SK-N-SH (cell line): Measurements from ENCODE around the gene CLDN18. TPM values are rescaled to one million over a fixed set of nuclear protein-coding genes. Genes with fewer than 3 reads are reported as not detected.

Experiments used
- CTCF ChIA-PET: fragments of 300-600, 350-600 bp; formaldehyde crosslinking; extraction: SDS; loops from one replicate; lab custom pipeline; 2021; lab: Yijun Ruan, JAX
- POLR2A ChIA-PET: fragments of 350-600 bp; sonication (Branson Sonifier 250); formaldehyde crosslinking; extraction: SDS; loops from one replicate; lab custom pipeline; 2020; ENCODE audit warnings: antibody characterized with exemption, inconsistent platforms; lab: Yijun Ruan, JAX
- DNase-seq: peaks from one replicate; pipeline ENCODE4 v3.0.0; 2012
- H2AFZ ChIP-seq: fragments of 200-600 bp; sonication (generic); 2 replicates; pipeline ENCODE4 v1.8.1; 2016; ENCODE audit warnings: antibody characterized with exemption, mild to moderate bottlenecking, low read depth
- H3F3A ChIP-seq: fragments of 200-600 bp; sonication (generic); replicated peaks from 2 replicates; pipeline ENCODE3; 2016; ENCODE audit warnings: antibody characterized with exemption, mild to moderate bottlenecking; ENCODE audit not compliant: insufficient read depth
- H3K27ac ChIP-seq, 2 experiments: fragments of 200-500 bp in 1 of 2; fragments of 200-600 bp in 1 of 2; sonication (Bioruptor generic) in 1 of 2; sonication (generic), shearing (Covaris generic) in 1 of 2; 2 replicates each; pipeline versions ENCODE4 v1.5.1 to v1.6.1; 2014 to 2016; ENCODE audit warnings: low read depth in 2 of 2, inconsistent platforms in 1 of 2, low read length in 1 of 2, mild to moderate bottlenecking in 1 of 2, mixed read lengths in 1 of 2
- H3K27me3 ChIP-seq: fragments of 200-600 bp; sonication (generic), shearing (Covaris generic); 2 replicates; pipeline ENCODE4 v1.6.1; 2016; ENCODE audit warnings: mixed run types; ENCODE audit not compliant: insufficient read depth
- H3K36me3 ChIP-seq, 2 experiments: fragments of 200-500 bp in 1 of 2; fragments of 200-600 bp in 1 of 2; sonication (Bioruptor generic) in 1 of 2; sonication (generic) in 1 of 2; replicated peaks in 1 of 2; 2 replicates each; pipeline versions ENCODE3 to v1.5.1; 2014 to 2016; ENCODE audit warnings: low read length in 1 of 2, mild to moderate bottlenecking in 1 of 2; ENCODE audit not compliant: insufficient read depth in 2 of 2, control insufficient read depth in 1 of 2
- H3K4me1 ChIP-seq, 2 experiments: fragments of 200-500 bp in 1 of 2; fragments of 200-600 bp in 1 of 2; sonication (Bioruptor generic) in 1 of 2; sonication (generic), shearing (Covaris generic) in 1 of 2; 2 replicates each; pipeline versions ENCODE4 v1.5.1 to v1.6.1; 2014 to 2016; ENCODE audit warnings: low read depth in 1 of 2, low read length in 1 of 2, mixed run types in 1 of 2; ENCODE audit not compliant: insufficient read depth in 2 of 2, control insufficient read depth in 1 of 2
- H3K4me2 ChIP-seq: fragments of 200-600 bp; sonication (generic), shearing (Covaris generic); 2 replicates; pipeline ENCODE4 v1.6.1; 2017; ENCODE audit warnings: mixed run types
- H3K4me3 ChIP-seq, 2 experiments: fragments of 200-500 bp in 1 of 2; fragments of 200-600 bp in 1 of 2; sonication (Bioruptor generic) in 1 of 2; sonication (generic), shearing (Covaris generic) in 1 of 2; 2 replicates each; pipeline versions ENCODE4 v1.5.1 to v1.8.1; 2014 to 2016; ENCODE audit warnings: low read depth in 2 of 2, inconsistent platforms in 1 of 2, low read length in 1 of 2, mild to moderate bottlenecking in 1 of 2, mixed read lengths in 1 of 2, moderate library complexity in 1 of 2
- H3K79me2 ChIP-seq: fragments of 200-600 bp; sonication (generic); 2 replicates; pipeline ENCODE4 v1.8.1; 2017; ENCODE audit warnings: mild to moderate bottlenecking; ENCODE audit not compliant: insufficient read depth
- H3K9ac ChIP-seq: fragments of 200-600 bp; sonication (generic); 2 replicates; pipeline ENCODE4 v1.6.1; 2017; ENCODE audit warnings: mixed run types
- H3K9me2 ChIP-seq: fragments of 200-600 bp; sonication (generic); 2 replicates; pipeline ENCODE4 v1.6.1; 2017; ENCODE audit warnings: mixed run types
- H3K9me3 ChIP-seq: fragments of 200-600 bp; sonication (generic); 2 replicates; pipeline ENCODE4 v1.6.1; 2017; ENCODE audit warnings: mixed run types, mild to moderate bottlenecking, moderate library complexity
- H4K20me1 ChIP-seq: fragments of 200-600 bp; sonication (generic); 2 replicates; pipeline ENCODE4 v1.6.1; 2017; ENCODE audit warnings: mild to moderate bottlenecking, mixed run types; ENCODE audit not compliant: insufficient read depth
- EP300 ChIP-seq, 2 experiments: IDR thresholded peaks; 2 replicates each; pipeline versions ENCODE4 v1.4.0 to v1.6.1; 2012; ENCODE audit warnings: borderline replicate concordance in 1 of 2, low read depth in 1 of 2, low read length in 1 of 2
- EZH2phosphoT487 ChIP-seq: fragments of 200-600 bp; sonication (generic); IDR thresholded peaks from 2 replicates; pipeline ENCODE4 v1.6.1; 2017; ENCODE audit warnings: low read depth, mixed run types, mild to moderate bottlenecking, antibody characterized with exemption, moderate library complexity, borderline replicate concordance
- FOSL2 ChIP-seq: IDR thresholded peaks from 2 replicates; pipeline ENCODE4 v1.4.0; 2012; ENCODE audit warnings: low read depth, mild to moderate bottlenecking, moderate library complexity, borderline replicate concordance
- FOXJ3 ChIP-seq: sonication (generic); formaldehyde crosslinking; IDR thresholded peaks from 2 replicates; pipeline ENCODE4 v1.5.1; 2020; ENCODE audit warnings: mild to moderate bottlenecking, missing genetic modification reagents
- FOXM1 ChIP-seq: IDR thresholded peaks from 2 replicates; pipeline ENCODE4 v1.4.0; 2012; ENCODE audit warnings: low read depth, mild to moderate bottlenecking
- GABPA ChIP-seq: IDR thresholded peaks from 2 replicates; pipeline ENCODE4 v1.4.0; 2012; ENCODE audit warnings: low read depth, mild to moderate bottlenecking
- MAX ChIP-seq: IDR thresholded peaks from 2 replicates; pipeline ENCODE4 v1.4.0; 2012; ENCODE audit warnings: low read depth
- MXI1 ChIP-seq: IDR thresholded peaks from 2 replicates; pipeline ENCODE4 v1.6.1; 2012; ENCODE audit warnings: mild to moderate bottlenecking, low read depth, low read length, improper control_type of control experiment
- NFIC ChIP-seq: IDR thresholded peaks from 2 replicates; pipeline ENCODE4 v1.4.0; 2012; ENCODE audit warnings: borderline replicate concordance
- NRF1 ChIP-seq: IDR thresholded peaks from 2 replicates; pipeline ENCODE4 v1.6.1; 2012; ENCODE audit warnings: low read depth, mild to moderate bottlenecking, low read length
- PBX3 ChIP-seq: IDR thresholded peaks from 2 replicates; pipeline ENCODE4; 2012
- RCOR1 ChIP-seq: fragments of 150-350 bp; IDR thresholded peaks from 2 replicates; pipeline ENCODE4 v1.6.1; 2017; ENCODE audit warnings: antibody characterized with exemption, low read length
- REST ChIP-seq: IDR thresholded peaks from 2 replicates; pipeline ENCODE4 v1.6.1; 2012; ENCODE audit warnings: mild to moderate bottlenecking, low read depth, low read length, moderate library complexity
- RFX5 ChIP-seq: IDR thresholded peaks from 2 replicates; pipeline ENCODE4 v1.6.1; 2012; ENCODE audit warnings: mild to moderate bottlenecking, improper control_type of control experiment, low read length
- SIN3A ChIP-seq: IDR thresholded peaks from 2 replicates; pipeline ENCODE4 v1.6.1; 2012; ENCODE audit warnings: low read depth, mild to moderate bottlenecking, low read length, moderate library complexity, borderline replicate concordance
- SMC3 ChIP-seq: IDR thresholded peaks from 2 replicates; pipeline ENCODE4 v1.6.1; 2012; ENCODE audit warnings: low read depth, low read length, improper control_type of control experiment
- TAF1 ChIP-seq: IDR thresholded peaks from 2 replicates; pipeline ENCODE4 v1.6.1; 2012; ENCODE audit warnings: low read depth, mild to moderate bottlenecking, low read length, moderate library complexity, borderline replicate concordance
- USF1 ChIP-seq: IDR thresholded peaks from 2 replicates; pipeline ENCODE4 v1.4.0; 2012; ENCODE audit warnings: low read depth, borderline replicate concordance
- USF2 ChIP-seq: fragments of 150-350 bp; IDR thresholded peaks from 2 replicates; pipeline ENCODE4 v1.6.1; 2017; ENCODE audit warnings: antibody characterized with exemption, low read length, low read depth, borderline replicate concordance
- WGBS: methylation state at CpG from one replicate; pipeline ENCODE4 v1.1.6; 2017; ENCODE audit warnings: low lambda C conversion rate; 5-methylcytosine and 5-hydroxymethylcytosine counted together
- polyA plus RNA-seq, 3 experiments: library from polyadenylated mRNA; depleted of rRNA; stranded (reverse); fragments of >200 nt; gene quantifications; 2 replicates each; pipeline ENCODE4 v1.2.3, GENCODE V29; 2012

Gene CLDN18
- polyA plus RNA-seq, 1 of the 3 experiments (the other 2 are of a cell fraction) = not detected

GRCh38 chr3:138032567-138032966, 22.6 kb downstream of the CLDN18 start:
- Histone ChIP-seq H3K4me2 (no peak overlapping the region), H3K27ac (no peak overlapping the region), H3K27me3 (no peaks in the 10 kb centered on the region), H3F3A (no peaks in the 10 kb centered on the region)
- CTCF ChIA-PET = interaction anchor here (2.8 kb wide), 1 partner anchor 20 kb away, joined by 10 read pairs; no protein-coding TSS in a partner anchor
- WGBS = 91% methylated on average over 3 of the region's 3 CpGs
- TF ChIP-seq SMC3 (no peak), TAF1 (no peak), MAX (no peak), GABPA (no peak), EZH2phosphoT487 (no peak), SIN3A (no peak), USF1 (no peak), REST (no peak), PBX3 (no peak), RFX5 (no peak), FOSL2 (no peak), FOXJ3 (CRISPR knock-in tag) (no peak), MXI1 (no peak), NRF1 (no peak), RCOR1 (no peak), FOXM1 (no peak), NFIC (no peak), EP300 (IDR thresholded peaks at IDR 0.05; ENCODE audit: borderline replicate concordance in 1 of 2, low read depth in 1 of 2, low read length in 1 of 2) (no peak), USF2 (no peak)
- TF ChIP-seq, all 33 proteins: peak for 0
- H3K9ac ChIP-seq = no peak overlapping the region
- POLR2A ChIA-PET = no interaction called here
- peaks cover 2 to 5% of the 10 kb centered on the region in 2 experiments for H3K36me3 ChIP-seq
- H4K20me1 ChIP-seq = no peaks in the 10 kb centered on the region
- H3K9me2 ChIP-seq = no peaks in the 10 kb centered on the region
- H3K79me2 ChIP-seq = no peaks in the 10 kb centered on the region
- no peaks in the 10 kb centered on the region for H3K4me1 ChIP-seq
- H3K4me3 ChIP-seq = no peak overlapping the region
- no peak for DNase-seq
- no peaks in the 10 kb centered on the region for H3K9me3 ChIP-seq
- H2AFZ ChIP-seq = no peak overlapping the region
